ENCODE results near the gene PITPNM2. TPM values are rescaled to one million over a fixed set of nuclear protein-coding genes. Genes with fewer than 3 reads are reported as not detected.

PITPNM2 gene
- 2.6 and 3.6 TPM in 2 replicates for total RNA-seq

DNA sequence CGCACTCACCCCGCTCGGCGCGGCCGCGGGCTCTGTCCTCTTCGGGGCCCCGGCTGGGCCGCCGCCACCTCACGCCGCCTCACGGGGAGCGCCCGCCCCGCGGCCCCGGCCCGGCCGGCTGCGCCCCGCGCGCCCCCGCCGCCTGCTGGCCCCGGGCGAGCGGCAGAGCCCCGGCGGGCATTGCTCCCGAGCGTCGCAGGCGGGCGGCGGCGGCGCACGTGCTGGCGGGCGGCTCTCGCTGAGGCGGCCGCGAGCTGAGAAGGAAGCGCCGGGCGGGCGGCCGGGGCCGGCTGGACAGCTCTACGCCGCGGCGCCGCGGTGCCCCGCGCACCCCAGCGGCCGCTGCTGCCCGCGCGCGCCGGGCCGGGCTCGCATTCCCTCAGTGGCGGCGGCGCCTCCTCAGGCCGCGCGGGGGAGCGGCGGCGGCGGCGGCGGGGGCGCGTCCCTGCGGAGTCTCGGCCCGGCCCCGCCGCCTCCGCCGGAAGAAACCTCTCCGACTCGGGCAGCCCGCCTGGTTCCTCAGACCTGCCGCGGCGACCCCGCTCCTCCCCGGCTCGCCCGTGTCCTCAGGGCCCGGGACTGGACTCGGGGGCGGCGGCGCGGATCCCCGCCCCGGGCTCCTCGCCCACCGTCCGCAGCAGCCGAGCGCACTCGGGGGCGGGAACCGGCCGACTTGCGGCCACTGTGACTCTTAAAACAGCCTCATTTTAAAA is at the start of gene PITPNM2:
TSS of gene PITPNM2 (minus strand) at position 347 of the 713 bp plus-strand sequence. CDS start 116,500 bp downstream, outside the sequence.

Other genes with a start within 250 kb of the PITPNM2 start
- 4.4 and 7.5 TPM in 2 replicates for gene ABCB9, start 184.6 kb downstream of the PITPNM2 start, total RNA-seq
- 8.8 and 11.4 TPM in 2 replicates for gene OGFOD2, start 175.8 kb downstream of the PITPNM2 start, total RNA-seq
- 227 and 297 TPM in 2 replicates for gene ARL6IP4, start 170.4 kb downstream of the PITPNM2 start, total RNA-seq
- gene MPHOSPH9, start 82.1 kb upstream of the PITPNM2 start, total RNA-seq = 42.2 and 69.3 TPM in 2 replicates
- gene MTRFR, start 82.3 kb upstream of the PITPNM2 start, total RNA-seq = 8.8 and 9.0 TPM in 2 replicates
- 151 and 172 TPM in 2 replicates for gene CDK2AP1, start 120.8 kb upstream of the PITPNM2 start, total RNA-seq
- gene SBNO1, start 213.8 kb upstream of the PITPNM2 start, total RNA-seq = 23.4 and 27.8 TPM in 2 replicates
- 35.4 and 38.6 TPM in 2 replicates for gene KMT5A, start 233.0 kb upstream of the PITPNM2 start, total RNA-seq

Measured in epithelial cell of umbilical artery (primary cell).